OCI-LY3 (cell line): Measurements from ENCODE around the gene BRD1.

Experiments used
- H2AFZ ChIP-seq: fragments of 200-600, 300-600 bp; shearing (Covaris generic); 2 replicates; pipeline ENCODE4 v1.6.0; 2014; ENCODE audit warnings: antibody characterized with exemption, low read depth, low read length
- H3K27ac ChIP-seq: fragments of 200-600, 300-600 bp; sonication (generic); 2 replicates; pipeline ENCODE4 v1.5.1; 2014; ENCODE audit warnings: mild to moderate bottlenecking, low read length, moderate library complexity, mixed read lengths
- H3K27me3 ChIP-seq: fragments of 200-600, 300-600 bp; sonication (generic); 2 replicates; pipeline ENCODE4 v1.6.1; 2014; ENCODE audit warnings: low read depth, low read length, mixed read lengths
- H3K36me3 ChIP-seq: fragments of 200-600, 300-600 bp; sonication (generic); replicated peaks from 2 replicates; pipeline ENCODE3; 2014; ENCODE audit warnings: low read depth, low read length, mixed read lengths
- H3K4me1 ChIP-seq: fragments of 300-600, 200-600 bp; sonication (generic); 2 replicates; pipeline ENCODE4 v1.6.1; 2014; ENCODE audit warnings: low read length, mixed read lengths
- H3K4me2 ChIP-seq: fragments of 200-600, 300-600 bp; sonication (generic); 2 replicates; pipeline ENCODE4 v1.6.1; 2014; ENCODE audit warnings: low read length, mixed read lengths
- H3K4me3 ChIP-seq: fragments of 300-600, 200-600 bp; sonication (generic); 2 replicates; pipeline ENCODE4 v1.5.1; 2014; ENCODE audit warnings: antibody characterized with exemption, mild to moderate bottlenecking, low read length, moderate library complexity
- H3K79me2 ChIP-seq: fragments of 300-600, 200-600 bp; shearing (Covaris generic); 2 replicates; pipeline ENCODE4 v1.6.1; 2014; ENCODE audit warnings: mild to moderate bottlenecking, low read length, mixed read lengths
- H3K9ac ChIP-seq: fragments of 300-600, 200-600 bp; shearing (Covaris generic); 2 replicates; pipeline ENCODE4 v1.6.0; 2014; ENCODE audit warnings: mild to moderate bottlenecking, low read length, moderate library complexity
- H3K9me3 ChIP-seq: fragments of 200-600, 300-600 bp; shearing (Covaris generic); 2 replicates; pipeline ENCODE4 v1.6.1; 2014; ENCODE audit warnings: low read length, mixed read lengths; ENCODE audit not compliant: insufficient read depth
- H4K20me1 ChIP-seq: fragments of 200-600, 300-600 bp; sonication (generic); 2 replicates; pipeline ENCODE4 v1.6.1; 2016; ENCODE audit warnings: low read length, mixed read lengths; ENCODE audit not compliant: insufficient read depth
- CTCF ChIP-seq: fragments of 200-600, 300-600 bp; sonication (generic); IDR thresholded peaks from 2 replicates; pipeline ENCODE4 v1.5.1; 2014; ENCODE audit warnings: antibody characterized with exemption, low read length, low read depth
- EZH2phosphoT487 ChIP-seq: fragments of 200-600 bp; shearing (Covaris generic); IDR thresholded peaks from 2 replicates; pipeline ENCODE4 v1.6.1; 2018; ENCODE audit warnings: antibody characterized with exemption, mixed run types, low read depth

BRD1 gene

GRCh38 chr22:49862496-49862776 lies 34.8 kb upstream of the BRD1 start:
- H3K79me2 ChIP-seq, result peaks cover 98% of the 10 kb centered on the region
- no peak overlapping the region for H3K4me3 ChIP-seq
- TF ChIP-seq CTCF, result no peak
- no peak for TF ChIP-seq EZH2phosphoT487
- peaks cover 22% of the 10 kb centered on the region for H4K20me1 ChIP-seq
- no peak overlapping the region for H3K9ac ChIP-seq
- no peaks in the 10 kb centered on the region for H3K27me3 ChIP-seq
- no peak overlapping the region for H2AFZ ChIP-seq
- no peaks in the 10 kb centered on the region; the same call in 1 of the 2 replicates for H3K9me3 ChIP-seq
- no peak overlapping the region for H3K27ac ChIP-seq
- H3K4me1 ChIP-seq, result no peaks in the 10 kb centered on the region
- no peak overlapping the region for H3K4me2 ChIP-seq
- H3K36me3 ChIP-seq, result peaks cover 22% of the 10 kb centered on the region

GRCh38 chr22:49861642-49862495 lies 34.2 kb upstream of the BRD1 start:
- H3K79me2 ChIP-seq, result peaks cover 98% of the 10 kb centered on the region
- no peaks in the 10 kb centered on the region for H3K4me1 ChIP-seq
- peaks cover 24% of the 10 kb centered on the region for H4K20me1 ChIP-seq
- no peak overlapping the region for H3K27ac ChIP-seq
- H3K27me3 ChIP-seq, result no peaks in the 10 kb centered on the region
- H2AFZ ChIP-seq, result no peak overlapping the region
- no peak overlapping the region for H3K4me2 ChIP-seq
- no peaks in the 10 kb centered on the region; the same call in 1 of the 2 replicates for H3K9me3 ChIP-seq
- H3K9ac ChIP-seq, result no peak overlapping the region
- no peak overlapping the region for H3K4me3 ChIP-seq
- peaks cover 16% of the 10 kb centered on the region for H3K36me3 ChIP-seq
- TF ChIP-seq CTCF (no peak), EZH2phosphoT487 (no peak)

GRCh38 chr22:49858827-49859226 lies 31.2 kb upstream of the BRD1 start:
- Histone ChIP-seq H3K4me1 (peaks cover 10% of the 10 kb centered on the region), H3K9ac (no peak overlapping the region), H3K36me3 (no peaks in the 10 kb centered on the region), H3K4me2 (no peak overlapping the region), H4K20me1 (peaks cover 41% of the 10 kb centered on the region), H3K27me3 (no peaks in the 10 kb centered on the region), H3K9me3 (no peaks in the 10 kb centered on the region), H3K27ac (no peak overlapping the region), H3K79me2 (peaks cover 98% of the 10 kb centered on the region), H3K4me3 (no peak overlapping the region), H2AFZ (no peak overlapping the region)
- TF ChIP-seq EZH2phosphoT487 (no peak), CTCF (no peak)

- no peak overlapping the region for H3K4me3 ChIP-seq
- H2AFZ ChIP-seq, result no peak overlapping the region
- H3K36me3 ChIP-seq, result no peaks in the 10 kb centered on the region
- no peak overlapping the region for H3K27ac ChIP-seq
- H3K79me2 ChIP-seq, result peaks cover 79% of the 10 kb centered on the region
- H3K4me2 ChIP-seq, result no peak overlapping the region
- no peaks in the 10 kb centered on the region for H3K27me3 ChIP-seq
- H3K9ac ChIP-seq, result no peak overlapping the region
- no peaks in the 10 kb centered on the region for H3K9me3 ChIP-seq
- TF ChIP-seq EZH2phosphoT487, result no peak
- TF ChIP-seq CTCF, result no peak
- H3K4me1 ChIP-seq, result peaks cover 10% of the 10 kb centered on the region
- H4K20me1 ChIP-seq, result peaks cover 34% of the 10 kb centered on the region
Measured at GRCh38 chr22:49856766-49857618, 29.3 kb upstream of the BRD1 start.
